ELR (cell line): ENCODE results near the gene ABCB11.
A peak's percentile ranks its signal among the peaks of the same experiment; 100 is the strongest.

ENCODE experiments used
- DNase-seq: peaks from one replicate; pipeline ENCODE4 v3.0.0-alpha.2; 2015; ENCODE audit warnings: low read depth

The ABCB11 gene

DNA sequence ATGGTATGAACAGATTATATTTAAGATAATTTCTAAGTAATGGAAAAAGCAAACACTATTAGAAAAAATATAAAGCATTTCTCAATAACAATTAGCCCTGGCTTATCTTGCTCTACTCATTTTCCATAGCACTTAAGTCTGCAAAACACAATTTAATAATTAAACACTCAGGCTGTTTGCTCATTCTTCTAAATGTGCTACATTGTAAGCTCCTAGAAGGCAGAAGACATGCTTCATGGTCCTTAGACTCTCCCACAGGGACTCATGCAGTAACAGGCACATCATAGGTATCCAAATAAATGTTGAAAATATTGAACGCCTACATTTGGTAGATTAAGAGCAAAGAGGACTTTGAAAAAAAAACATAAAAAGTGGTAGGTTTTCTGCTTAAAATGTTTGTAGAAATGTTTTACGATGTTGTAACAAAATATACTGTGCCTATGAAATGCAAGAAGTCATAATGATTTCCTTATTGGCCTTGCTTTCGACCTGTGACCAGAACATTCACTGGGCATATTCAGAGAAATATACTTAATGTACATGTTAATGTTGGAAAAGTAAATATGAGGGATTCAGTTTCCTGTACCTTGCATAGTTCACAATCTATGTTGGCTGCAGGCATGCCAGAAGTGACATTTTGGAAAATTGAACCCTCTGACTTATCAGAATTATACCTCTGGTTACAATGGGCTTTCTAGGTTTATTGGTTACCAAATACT, 102.9 kb downstream of the ABCB11 start:
- DNase-seq = no peak

DNA sequence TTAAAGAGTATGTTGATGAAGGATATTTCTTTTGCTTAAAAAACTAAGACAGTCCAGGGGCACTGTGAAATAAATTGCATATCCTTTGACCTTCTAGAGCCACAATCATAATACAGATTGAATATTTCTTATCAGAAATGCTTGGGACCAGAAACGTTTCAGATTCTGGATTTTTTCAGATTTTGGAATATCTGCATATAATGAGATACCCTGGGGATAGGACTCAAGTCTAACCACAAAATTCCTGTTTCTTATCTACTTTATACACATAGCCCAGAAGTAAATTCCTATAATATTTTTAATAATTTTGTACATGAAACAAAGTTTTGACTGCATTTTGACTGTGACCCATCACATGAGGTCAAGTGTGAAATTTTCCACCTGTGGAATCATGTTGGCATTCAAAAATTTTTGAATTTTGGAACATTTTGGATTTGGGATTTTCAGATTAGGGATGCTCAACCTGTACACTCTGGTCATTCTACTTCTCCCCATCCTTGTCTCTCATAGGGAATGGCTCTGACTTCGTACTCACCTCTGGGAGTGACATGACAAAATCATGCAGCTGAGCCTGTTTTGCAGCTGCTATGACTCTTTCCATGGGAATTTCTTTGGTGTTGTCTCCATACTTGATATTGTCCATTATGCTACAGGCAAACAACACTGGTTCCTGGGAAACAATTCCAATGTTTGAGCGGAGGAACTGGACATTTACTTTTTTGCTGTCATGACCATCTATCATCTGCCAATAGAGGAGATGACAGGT, 104.3 kb downstream of the ABCB11 start:
- no peak for DNase-seq

DNA sequence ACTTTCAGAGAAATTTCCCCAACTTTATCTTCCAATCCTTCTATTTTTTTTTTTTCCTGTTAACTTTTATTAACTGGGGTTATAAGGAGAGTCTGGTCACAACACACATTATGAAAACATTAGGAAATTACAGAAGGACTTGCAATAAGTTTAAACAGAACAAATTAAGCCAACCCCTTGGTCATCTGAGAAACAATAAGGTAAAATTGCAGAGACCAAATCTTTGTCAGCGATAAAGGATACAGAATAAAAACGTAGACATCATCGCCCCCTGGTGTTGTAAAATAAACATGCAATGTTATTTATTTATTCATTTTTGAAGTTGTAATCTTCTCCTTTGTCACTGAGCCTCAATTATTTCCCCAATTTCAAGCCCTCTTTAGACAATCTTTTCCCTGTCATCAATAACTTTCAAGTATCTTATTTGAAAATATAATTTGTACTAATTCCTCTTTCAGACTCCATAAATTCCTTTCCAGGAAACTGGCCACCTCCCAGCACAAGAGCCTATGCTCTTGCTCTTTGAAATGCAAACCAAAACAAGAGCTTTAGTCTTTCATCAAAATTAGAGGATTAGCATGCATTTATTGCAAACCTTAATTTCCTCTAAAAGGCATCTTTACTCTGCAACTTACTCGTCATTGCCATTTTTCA, 110.5 kb downstream of the ABCB11 start:
- peak; percentile 60 for DNase-seq

DNA sequence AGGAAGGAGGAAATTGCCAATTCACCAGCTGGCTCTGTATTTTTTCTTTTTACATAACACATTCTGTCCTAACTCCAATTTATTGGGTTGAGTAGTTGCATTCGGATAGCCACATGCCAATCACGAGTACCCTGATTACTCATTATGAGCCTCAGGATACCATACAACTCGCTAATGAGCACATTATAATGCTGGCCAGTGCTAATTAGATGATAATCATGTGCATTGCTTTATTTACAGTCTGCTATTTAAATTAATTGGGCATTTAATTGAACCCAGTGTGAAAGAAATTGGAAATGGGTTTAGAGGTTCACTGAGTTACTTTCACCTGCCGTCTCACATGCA, 114.8 kb downstream of the ABCB11 start:
- no peak for DNase-seq

DNA sequence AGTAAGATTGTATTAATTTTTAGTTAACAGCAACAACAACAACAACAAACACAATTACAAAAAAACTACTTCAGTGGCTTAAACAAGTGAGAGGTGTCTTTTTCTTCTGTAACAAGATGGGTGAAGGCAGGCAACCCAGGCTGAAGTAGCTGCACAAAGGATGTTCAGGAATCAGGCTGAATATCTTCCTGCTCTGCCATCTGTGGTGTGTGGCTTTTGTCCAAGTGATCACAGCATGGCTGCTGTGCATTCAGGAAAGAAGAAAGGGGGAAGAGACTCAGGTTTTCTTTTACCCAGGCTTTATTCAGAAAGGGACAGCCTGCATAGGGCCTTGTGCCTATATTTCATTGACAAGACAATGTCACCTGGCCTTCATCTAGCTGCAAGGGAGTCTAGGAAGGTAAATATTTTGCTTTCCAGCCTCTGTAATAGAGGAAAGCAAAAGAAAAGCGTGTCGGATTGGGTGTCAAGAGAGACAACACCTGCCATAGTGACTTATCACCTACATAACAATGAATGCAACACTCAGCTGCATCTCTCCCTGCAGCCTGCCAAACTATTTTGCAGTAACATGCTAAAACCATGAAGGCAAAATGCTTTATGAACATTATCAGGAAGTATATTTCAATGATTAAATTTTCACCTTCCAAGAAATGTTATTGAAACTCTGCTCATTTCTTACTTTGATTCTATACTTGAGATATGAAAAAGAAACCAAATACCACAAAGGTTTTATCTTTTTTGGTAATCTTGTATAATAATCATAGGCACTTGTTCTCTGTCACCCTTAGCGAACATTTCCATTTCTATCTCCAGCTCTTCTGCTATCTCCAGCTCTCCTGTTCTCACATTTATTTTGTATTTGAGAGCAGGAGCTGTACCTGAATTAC, 115.4 kb downstream of the ABCB11 start:
- no peak for DNase-seq

DNA sequence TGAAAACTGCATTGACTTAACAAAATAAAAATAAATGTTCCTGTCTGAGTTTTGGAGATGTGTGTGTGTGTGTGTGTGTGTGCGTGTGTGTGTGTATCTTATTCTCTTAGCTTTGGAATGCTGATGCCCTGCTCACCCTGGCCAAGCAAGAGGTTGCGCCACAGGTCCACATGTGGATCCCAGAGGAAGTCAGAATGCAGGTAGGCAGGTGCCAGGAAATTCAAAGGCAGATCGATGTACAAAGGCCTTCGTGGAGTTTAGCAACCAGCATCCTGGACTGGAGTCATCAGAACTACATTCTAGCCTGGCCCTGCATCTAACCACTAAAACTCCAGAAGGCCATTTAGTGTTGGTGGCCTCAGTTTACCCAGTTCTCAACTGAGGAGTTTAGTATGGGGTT, 117.6 kb downstream of the ABCB11 start:
- no peak for DNase-seq

DNA sequence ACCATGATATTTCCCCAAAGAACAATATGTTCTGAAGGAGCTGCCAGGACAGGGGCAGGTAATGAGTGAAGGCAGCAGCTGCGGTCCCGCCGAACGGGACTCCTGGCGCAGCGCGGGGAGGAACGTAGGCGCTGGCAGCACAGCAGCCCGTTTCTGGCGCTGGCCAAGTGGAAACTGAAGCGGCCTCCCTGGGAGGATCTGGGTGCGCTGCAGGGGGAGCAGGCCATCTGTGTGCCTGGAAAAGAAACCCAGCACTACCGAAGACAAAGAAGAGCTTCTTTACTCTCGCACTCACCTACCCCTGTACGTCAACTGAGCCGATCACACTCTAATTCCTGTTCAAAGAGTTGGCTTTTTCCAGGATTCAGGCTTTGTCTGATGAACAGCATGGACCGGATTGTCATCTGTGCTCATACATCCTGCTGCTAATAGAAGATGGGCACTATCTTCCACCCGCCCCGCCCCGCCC, 118.2 kb downstream of the ABCB11 start:
- DNase-seq = peak; percentile 36

DNA sequence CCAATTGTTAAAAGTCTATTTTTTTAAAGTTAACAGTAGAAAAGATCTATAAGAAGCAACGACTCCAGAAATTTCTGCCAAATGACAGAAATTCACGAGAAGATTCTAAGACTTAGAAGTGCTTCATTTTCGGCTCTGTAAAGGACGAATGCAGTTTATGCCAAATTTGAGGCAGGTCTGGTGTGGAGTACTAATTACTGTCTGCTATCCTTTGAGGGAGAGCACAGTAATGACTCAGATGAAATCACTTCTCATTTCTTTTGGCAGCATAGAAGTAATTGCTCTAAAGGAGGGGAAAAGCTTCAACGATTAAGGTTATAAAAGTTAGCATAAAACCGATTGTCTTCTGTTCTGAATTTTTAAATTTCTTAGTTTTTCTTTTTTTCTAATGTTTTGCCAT, 118.7 kb downstream of the ABCB11 start:
- no peak for DNase-seq

DNA sequence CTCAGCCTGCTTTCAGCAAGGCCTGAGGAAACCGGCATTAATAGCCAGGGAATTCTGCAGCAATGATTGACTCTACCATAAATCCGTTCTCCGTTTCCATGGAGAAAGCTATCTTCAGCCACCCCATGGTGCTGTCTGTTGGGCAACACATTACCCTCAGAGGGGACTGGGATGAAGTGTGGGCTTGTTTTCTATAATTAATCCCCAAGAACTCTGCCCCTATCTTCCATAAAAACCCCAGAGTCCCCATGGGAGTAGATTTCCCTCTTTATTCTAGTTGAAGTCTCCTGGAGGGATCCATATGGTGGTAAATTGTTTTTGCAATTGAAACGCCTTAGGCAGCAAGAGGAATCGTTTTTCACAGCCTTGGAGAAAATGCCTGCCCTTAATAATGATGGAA, 120.8 kb downstream of the ABCB11 start:
- DNase-seq = no peak

DNA sequence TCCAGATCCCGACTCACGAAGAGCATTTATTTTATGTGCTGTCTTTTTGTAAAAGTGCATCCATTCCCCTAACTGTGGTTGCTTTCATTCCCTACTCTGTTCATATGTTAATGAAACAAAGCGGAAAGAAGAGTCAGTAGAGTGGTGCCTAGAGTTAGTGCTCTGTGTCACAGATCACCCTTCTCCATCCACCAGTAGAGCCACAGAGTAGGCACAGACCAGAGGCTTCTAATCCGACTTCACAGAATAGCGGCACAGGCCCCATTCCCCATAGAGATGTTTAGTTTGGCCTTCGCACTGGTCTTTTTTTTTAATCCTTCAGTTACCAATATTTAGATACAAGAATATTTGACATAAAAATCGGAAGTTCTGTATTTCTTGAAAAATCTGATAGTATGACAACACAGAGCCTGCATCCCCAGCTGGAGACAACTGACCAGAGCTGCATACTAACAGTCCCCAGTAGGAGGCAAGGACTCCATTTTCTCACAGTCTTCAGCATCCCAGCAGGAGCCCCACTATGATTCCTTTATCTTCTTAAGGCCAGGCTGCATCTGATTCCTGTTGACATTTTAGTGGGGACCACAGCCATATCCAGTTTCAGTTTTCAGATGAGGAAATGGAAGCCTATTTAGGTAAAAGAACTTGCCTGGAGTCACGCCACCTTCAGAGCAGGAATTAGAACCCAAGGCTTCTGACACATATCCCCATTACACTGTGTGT, 123.0 kb downstream of the ABCB11 start:
- DNase-seq = no peak

DNA sequence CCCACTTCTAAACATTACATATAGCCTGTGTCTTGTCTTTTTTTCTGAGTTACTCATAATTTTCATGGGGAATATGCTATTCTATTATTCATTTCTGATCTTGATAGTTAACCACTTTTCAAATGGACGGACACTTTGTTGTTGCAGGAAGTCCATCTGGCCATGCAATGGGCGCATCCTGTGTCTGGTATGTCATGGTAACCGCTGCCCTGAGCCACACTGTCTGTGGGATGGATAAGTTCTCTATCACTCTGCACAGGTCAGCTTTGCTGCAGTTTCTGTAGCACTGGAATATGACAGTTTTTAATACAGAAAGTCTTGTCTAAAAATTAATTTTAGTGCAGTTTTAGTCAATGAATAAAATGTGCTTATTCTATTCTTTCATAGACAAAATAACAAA, 126.8 kb downstream of the ABCB11 start:
- no peak for DNase-seq

DNA sequence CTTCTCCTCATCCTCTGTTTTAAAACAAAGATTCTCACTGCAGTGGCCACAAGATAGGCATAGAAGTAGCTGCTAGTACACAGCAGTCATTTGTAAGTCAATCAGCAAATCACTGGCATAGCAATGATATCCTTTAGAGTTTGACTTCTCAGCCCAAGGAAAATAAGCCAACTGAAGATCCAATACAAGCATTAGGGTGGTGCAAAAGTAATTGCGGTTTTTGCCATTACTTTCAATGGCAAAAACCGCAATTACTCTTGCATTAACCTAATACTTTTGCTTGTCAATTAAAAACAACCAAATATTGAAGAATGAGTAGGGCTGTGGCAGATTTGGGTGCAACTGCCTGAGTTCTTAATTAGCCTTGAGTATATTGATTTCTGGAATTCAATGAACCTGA, 127.2 kb downstream of the ABCB11 start:
- DNase-seq = no peak

DNA sequence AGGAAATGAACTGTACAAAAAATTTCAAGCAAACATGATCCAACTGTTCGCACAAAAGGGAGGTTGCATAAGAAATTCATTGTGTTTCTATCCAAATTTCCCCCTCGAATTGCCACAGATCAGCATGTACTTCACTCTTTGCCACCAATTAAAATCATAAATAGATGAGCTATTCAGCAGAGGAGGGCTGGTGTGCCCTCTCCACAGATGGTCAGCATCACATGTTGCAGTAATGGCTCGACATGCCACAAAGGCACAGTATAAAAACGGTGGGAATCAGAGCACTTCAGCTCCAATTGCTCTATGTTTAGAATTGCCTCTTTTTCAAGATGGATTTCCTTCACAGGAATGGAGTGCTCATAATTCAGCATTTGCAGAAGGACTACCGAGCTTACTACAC, 130.1 kb downstream of the ABCB11 start, which contains the start of gene G6PC2:
TSS of gene G6PC2 (plus strand) at position 289 of the 400 bp plus-strand sequence. CDS start at position 330, 41 bp downstream.
- no peak for DNase-seq

DNA sequence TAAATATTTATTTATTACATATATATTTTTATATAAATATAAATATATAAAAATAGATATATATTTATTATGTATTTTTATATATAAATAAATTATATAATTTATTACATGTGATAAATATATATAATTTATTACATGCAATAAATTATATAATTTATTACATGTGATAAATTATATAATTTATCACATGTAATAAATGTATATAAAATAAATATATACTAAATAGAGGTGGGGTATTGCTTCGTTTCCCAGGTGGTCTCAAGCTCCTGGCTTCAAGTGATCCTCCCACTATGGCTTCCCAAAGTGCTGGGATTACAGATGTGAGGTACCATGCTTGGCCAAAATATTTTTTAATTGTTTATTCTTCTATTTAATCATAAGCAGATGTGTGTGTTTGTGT, 133.7 kb downstream of the ABCB11 start:
- no peak for DNase-seq

DNA sequence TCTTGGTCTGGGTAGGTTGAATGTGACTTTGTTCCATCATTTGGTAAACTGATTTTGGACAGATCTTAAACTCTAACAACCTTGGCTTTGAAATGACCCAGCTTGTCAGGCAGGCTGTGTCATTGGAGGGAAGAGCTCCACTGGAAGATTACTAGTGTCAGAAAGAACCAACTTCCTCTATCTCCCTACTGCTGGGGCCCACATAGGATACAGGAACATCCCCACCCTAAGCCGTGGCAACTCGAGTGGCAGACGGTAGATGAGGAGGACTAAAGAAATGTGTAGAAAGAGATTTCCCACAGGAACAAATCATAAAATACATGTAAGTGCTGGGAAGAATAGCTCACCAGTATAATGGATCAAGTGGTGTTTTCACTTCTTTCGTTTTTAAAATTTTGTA, 134.3 kb downstream of the ABCB11 start:
- no peak for DNase-seq

DNA sequence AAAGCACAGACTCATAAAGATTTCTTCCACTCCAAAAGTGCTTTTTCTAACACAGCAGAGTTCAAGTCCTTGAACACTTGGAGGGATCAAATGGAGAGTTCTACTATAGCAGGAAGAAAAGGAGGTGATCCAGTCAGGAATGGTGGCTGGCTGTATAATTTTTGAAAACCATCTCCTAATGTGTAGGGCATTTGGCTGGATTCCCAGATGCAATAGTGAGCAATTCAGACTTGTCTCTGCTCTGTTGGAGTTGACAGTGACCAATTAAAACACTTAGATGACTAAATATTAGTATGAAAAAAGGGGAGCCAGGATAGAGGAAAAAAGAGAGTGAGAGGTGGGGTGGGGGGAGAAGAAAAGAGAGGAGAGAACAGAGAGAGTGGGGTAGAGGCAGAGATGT, 135.4 kb downstream of the ABCB11 start:
- DNase-seq = peak; percentile 32

DNA sequence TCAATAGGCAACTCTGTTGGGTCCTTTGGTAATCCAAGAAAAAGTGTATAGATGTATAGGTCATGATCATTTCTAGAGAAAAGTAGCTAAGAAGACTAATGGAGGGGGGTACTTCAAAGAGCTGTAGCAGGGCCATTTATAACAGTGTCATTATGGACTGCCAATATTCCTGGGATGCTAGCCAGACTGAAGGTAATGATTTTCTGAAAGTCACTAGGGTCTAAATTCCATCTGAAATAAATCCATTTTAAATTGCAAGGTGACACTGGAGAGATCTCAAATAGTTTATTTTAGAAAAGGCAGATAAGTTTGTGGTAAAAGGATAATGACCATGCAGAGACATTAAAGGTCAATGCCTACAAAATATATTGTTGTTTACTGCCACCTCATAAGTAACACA, 136.4 kb downstream of the ABCB11 start:
- no peak for DNase-seq

DNA sequence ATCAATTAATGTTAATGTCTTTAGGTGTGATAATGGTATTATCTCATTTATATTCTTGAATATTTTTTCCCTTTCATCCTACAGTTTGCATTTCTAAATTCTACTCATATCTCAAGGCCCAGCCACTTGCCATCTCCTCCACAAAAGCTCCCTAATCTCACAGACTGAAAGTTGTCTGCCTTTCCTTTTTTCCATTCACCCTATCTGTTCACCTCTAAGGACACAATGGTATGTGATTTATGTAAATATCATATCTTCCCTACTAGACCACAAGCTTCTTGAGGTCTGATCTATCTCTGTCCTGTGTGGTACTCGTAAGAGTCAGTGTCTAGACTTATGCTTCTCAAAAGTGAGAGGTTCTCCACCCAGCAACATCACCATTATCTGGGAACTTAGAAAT, 137.0 kb downstream of the ABCB11 start:
- DNase-seq = no peak

DNA sequence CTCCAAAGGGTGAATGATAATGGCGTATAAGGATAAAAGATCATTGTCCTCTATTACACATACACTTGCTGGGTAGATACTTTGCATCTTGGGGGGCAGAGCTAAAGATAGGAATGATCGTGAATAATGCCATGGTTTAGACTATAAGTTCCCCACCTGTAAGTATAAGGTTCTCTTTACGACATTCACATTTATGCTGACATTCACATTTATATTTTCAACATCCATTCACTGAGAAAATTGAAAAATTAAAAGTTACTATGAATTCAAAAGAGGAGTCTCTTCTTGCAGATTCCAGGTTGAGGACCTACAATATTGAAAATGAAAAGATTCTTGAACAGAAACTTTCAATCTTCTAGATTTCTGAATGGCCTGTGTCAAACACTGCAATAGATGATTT, 138.8 kb downstream of the ABCB11 start:
- DNase-seq = no peak

DNA sequence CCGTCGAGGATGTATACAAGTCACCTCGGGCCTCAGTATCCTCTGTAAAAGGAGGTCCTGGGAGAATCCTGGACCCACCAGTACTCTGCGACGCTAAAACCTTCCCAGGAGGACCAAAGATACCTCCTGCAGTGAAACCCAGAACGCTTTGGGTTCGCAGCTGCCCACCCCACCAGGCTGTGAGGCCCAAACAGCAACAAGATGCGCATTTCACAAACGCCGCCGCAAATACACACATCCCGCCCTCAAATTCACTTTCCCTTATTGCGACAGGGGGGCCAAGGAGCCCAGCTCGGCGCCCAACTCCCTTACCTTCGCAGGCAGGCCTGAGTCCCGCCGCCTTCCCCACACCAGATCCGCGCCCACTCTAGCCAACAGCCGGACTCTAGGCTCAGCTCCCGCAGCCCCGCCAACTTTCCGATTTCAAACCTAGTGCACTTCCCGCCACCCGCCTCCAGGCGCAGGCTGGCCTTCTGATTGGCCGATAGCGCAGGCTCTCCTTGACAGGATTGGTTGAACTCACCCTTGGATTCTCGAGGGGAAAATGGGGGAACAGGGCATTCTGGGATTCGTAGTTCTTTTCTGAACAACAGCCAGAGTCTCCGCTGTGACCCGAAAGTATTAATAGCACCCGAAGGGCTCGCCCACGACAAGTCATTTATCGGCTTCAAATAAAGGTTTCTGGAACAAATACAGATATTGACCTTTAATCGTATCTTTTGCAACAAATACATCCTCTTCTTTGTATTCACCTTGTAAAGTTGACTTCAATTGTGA, 140.9 kb downstream of the ABCB11 start, which contains the start of gene SPC25:
TSS of gene SPC25 (minus strand) at position 425 of the 777 bp plus-strand sequence. CDS start 911 bp downstream, outside the sequence.
- peak; percentile 97 for DNase-seq
